ENCODE measurements around the gene NECTIN1.

NECTIN1 gene

GRCh38 chr11:119625206-119625978, 103.6 kb downstream of the NECTIN1 start:
- no peak for DNase-seq (ENCODE audit: low read depth)
- no peak for TF ChIP-seq CTCF (IDR thresholded peaks at IDR 0.05; ENCODE audit: control insufficient read depth, insufficient read depth, low read depth, low read length, missing control alignments)
- H3K4me3 ChIP-seq (ENCODE audit: control insufficient read depth, low read depth, low read length) = no peak overlapping the region

GRCh38 chr11:119624629-119625028, 104.4 kb downstream of the NECTIN1 start:
- DNase-seq (ENCODE audit: low read depth) = no peak
- TF ChIP-seq CTCF (IDR thresholded peaks at IDR 0.05; ENCODE audit: control insufficient read depth, insufficient read depth, low read depth, low read length, missing control alignments) = no peak
- H3K4me3 ChIP-seq (ENCODE audit: control insufficient read depth, low read depth, low read length) = no peak overlapping the region

GRCh38 chr11:119624102-119624615, 104.8 kb downstream of the NECTIN1 start:
- DNase-seq (ENCODE audit: low read depth) = no peak
- peak; percentile 40 for TF ChIP-seq CTCF (IDR thresholded peaks at IDR 0.05; ENCODE audit: control insufficient read depth, insufficient read depth, low read depth, low read length, missing control alignments)

GRCh38 chr11:119623682-119624081, 105.3 kb downstream of the NECTIN1 start:
- DNase-seq (ENCODE audit: low read depth) = no peak
- TF ChIP-seq CTCF (IDR thresholded peaks at IDR 0.05; ENCODE audit: control insufficient read depth, insufficient read depth, low read depth, low read length, missing control alignments) = no peak
- no peak overlapping the region for H3K4me3 ChIP-seq (ENCODE audit: control insufficient read depth, low read depth, low read length)

More at GRCh38 chr11:119624102-119624615, 104.8 kb downstream of the NECTIN1 start:
- H3K4me3 ChIP-seq (ENCODE audit: control insufficient read depth, low read depth, low read length) = no peak overlapping the region

GRCh38 chr11:119622454-119623143, 106.4 kb downstream of the NECTIN1 start:
- no peak overlapping the region for H3K4me3 ChIP-seq (ENCODE audit: control insufficient read depth, low read depth, low read length)
- no peak for TF ChIP-seq CTCF (IDR thresholded peaks at IDR 0.05; ENCODE audit: control insufficient read depth, insufficient read depth, low read depth, low read length, missing control alignments)
- DNase-seq (ENCODE audit: low read depth) = no peak

- no peak for TF ChIP-seq CTCF (IDR thresholded peaks at IDR 0.05; ENCODE audit: control insufficient read depth, insufficient read depth, low read depth, low read length, missing control alignments)
- H3K4me3 ChIP-seq (ENCODE audit: control insufficient read depth, low read depth, low read length) = no peak overlapping the region
- no peak for DNase-seq (ENCODE audit: low read depth)
These were observed 109.3 kb downstream of the NECTIN1 start for GRCh38 chr11:119619665-119620064.

All from AG09309 (cell line).